ENCODE data around the gene DNASE2.
A peak's percentile ranks its signal among the peaks of the same experiment; 100 is the strongest.
"Not testable (repeated sequence)": the region's sequence is repeated elsewhere in the genome, so short reads cannot be mapped to it uniquely, and the experiment has no call there.

DNASE2 gene, protein sequence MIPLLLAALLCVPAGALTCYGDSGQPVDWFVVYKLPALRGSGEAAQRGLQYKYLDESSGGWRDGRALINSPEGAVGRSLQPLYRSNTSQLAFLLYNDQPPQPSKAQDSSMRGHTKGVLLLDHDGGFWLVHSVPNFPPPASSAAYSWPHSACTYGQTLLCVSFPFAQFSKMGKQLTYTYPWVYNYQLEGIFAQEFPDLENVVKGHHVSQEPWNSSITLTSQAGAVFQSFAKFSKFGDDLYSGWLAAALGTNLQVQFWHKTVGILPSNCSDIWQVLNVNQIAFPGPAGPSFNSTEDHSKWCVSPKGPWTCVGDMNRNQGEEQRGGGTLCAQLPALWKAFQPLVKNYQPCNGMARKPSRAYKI
- total RNA-seq: 12.8 to 25.0 reads per million in 2 donors

DNA sequence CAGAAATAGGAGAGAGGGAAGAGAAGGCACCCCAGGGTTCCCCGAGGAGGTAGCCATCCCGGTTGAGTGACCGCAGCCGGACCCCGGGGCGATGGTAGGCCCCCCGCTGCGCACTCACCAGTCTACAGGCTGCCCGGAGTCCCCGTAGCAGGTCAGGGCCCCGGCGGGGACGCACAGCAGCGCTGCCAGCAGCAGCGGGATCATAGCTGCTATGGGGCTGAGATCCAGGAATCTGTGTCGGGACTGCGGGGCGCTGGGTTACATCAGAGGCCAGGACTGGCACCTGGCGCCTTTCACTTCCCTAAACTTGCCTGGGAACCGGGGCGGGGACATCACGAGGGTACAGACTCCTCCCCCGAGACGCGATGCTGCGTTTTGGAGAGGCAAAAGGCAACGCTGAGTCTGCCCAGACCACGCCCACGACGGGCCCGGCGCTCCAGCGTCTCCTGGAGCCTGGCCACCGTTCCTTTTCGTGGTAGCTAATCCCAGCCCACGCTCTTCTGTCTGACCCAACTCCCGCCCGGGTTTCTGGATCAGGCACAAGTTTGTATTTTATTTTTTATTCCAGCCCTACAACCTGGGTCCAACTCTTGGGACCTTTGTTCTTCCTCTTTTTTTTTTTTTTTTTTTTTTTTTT, at the start of gene DNASE2:
DNASE2 (minus strand) TSS at position 278 of the 637 bp plus-strand sequence; CDS start at position 204, 74 bp downstream.
- peak; percentile 71 to 95 (median 83) for DNase-seq

DNA sequence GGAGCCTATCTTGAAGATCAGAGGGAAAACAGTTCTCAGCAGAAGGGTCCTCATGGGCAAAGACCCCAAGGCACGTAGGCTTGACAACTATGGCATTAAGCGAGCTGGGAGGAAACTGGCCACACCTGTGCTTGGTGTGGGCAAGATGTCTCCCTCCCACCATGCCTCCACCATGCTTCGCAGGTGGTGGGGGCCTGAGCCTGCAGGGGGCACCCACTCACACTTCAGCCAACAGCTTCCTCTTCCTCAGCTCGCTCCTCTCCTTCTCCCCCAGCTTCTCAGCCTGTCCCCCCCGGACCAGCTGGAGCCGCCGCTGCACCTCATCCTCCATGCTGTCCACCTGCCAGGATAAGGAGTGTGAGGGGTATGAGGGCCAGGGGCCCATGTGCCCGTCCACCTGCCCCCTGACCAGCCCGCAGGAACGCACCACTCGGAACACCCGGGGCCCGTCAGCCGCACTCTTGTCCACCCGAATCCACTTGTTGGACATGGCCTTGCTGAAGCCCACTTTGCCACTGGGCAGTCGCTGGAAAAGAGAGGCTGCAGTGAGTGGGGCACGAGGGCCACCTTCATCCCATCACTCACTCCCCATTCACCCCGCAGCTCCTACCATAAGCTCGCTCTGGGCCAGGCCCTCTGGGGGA, 48.9 kb upstream of the DNASE2 start:
- no peak for DNase-seq

- no peak for DNase-seq
Observed at GRCh38 chr19:12924621-12925310, 43.5 kb upstream of the DNASE2 start.

GRCh38 chr19:12922959-12923358, 41.7 kb upstream of the DNASE2 start:
- no peak for DNase-seq

- no peak for DNase-seq
Observed at GRCh38 chr19:12921047-12921446, 39.8 kb upstream of the DNASE2 start.

DNA sequence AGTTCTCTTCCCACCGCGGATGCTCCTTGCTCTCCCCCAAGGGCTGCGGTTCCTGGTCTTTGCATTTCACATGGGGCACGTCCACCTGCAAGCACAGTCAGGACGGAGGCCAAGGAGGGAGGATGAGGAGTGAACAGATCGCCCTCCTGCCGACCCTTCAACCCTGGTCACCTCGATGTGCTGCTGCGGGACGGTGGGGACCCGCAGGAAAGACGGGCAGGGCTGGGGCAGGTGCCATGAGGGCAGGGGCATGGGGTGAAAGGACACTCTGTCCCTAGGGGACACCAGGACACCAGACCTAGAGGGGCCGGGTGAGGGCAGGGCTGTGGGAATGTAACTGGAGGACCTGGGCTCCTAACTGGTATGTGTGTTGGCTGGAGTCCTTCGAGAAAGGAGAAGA, 37.0 kb upstream of the DNASE2 start:
- no peak for DNase-seq

DNA sequence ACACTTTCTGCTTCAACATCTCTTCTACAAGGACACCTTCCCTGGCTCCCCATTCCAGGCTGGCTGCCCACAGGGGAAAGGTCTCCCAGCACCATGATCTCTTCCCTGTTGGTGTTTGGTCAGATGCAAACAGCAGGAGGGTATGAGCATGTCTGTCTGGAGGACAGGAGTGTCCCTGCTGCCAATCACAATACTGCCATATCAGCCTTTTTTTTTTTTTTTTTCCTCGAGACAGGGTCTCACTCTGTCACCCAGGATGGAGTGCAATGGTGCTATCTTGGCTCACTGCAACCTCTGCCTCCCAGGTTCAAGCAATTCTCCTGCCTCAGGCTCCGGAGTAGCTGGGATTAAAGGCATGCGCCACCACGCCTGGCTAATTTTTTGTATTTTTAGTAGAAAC, 34.6 kb upstream of the DNASE2 start:
- not testable (repeated sequence) for DNase-seq

- peak in 3 of 5 experiments; percentile 24 to 89 (median 39) for DNase-seq
Observed at GRCh38 chr19:12913851-12914690, 32.8 kb upstream of the DNASE2 start.

GRCh38 chr19:12913011-12913561, 31.8 kb upstream of the DNASE2 start:
- no peak for DNase-seq

DNA sequence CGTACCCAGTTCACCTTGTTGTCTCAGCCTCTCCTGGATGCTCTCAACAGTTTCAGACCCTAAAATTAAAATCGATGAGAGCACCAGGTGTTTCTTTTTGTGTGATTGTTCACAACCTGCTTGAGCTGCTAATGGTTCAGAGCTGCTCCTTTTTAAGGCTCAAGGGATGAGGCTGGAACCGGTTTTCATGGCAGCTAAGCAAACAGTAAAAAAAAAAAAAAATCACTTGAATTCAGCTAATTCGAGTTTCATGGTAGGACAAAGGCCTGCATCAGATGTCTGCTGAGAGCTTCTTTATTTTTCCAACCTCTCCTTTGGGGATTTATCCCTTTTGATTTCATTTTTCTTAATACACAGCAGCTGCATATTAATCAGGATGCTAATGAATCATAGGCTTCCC, 31.3 kb upstream of the DNASE2 start:
- DNase-seq: no peak

DNA sequence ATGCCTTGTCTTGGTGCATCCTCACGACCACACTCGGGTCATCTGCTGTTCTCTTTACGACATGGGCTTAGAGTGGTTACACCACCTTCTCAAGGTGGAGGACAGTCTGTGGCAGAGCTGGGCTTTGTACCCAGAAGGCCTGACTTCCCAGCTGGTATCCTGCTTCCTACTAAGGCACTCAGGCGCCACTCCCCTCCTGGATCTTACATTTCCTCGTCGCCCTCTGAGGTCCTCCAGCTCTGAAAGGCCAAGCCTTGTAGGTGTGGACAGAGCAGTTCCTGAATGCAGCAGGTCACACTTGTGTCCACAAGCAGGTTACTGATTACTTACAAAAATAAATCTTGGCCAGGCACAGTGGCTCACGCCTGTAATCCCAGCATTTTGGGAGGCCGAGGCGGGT, 25.9 kb upstream of the DNASE2 start:
- no peak for DNase-seq

- DNase-seq: peak in 1 of 5 experiments; percentile 67
Observed at GRCh38 chr19:12899891-12900518, 18.8 kb upstream of the DNASE2 start.

DNA sequence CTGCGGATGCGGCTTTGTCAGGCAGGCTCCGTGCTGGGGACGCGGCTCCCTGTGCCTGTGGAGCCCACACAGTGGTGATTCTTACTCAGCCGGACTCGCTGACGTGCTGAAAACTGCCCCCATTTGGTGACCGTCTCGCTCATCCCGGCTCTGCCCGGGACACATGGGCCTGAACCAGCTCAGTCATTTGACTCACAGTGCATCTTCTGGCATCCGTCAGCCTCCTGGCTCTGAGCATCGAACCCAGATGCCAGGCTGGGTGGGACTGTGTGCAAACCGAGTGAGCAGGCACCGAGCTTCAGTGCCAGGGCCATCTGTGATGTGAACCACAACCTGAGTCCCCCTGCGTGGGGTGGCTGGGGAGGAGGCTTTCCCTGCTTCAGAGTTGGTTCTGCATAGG, 15.2 kb upstream of the DNASE2 start:
- DNase-seq: no peak

- DNase-seq: no peak
Observed at GRCh38 chr19:12893582-12893981, 12.3 kb upstream of the DNASE2 start.

GRCh38 chr19:12891553-12892021, 10.3 kb upstream of the DNASE2 start:
- DNase-seq: no peak

- DNase-seq: peak; percentile 82 to 99 (median 95)
Observed at GRCh38 chr19:12890787-12891552, 9.7 kb upstream of the DNASE2 start, which contains the start of gene GCDH. TSS of gene GCDH (plus strand) at chr19:12891160. CDS start at chr19:12891305, 145 bp downstream.

GRCh38 chr19:12890299-12890786, 9.1 kb upstream of the DNASE2 start:
- DNase-seq: not testable (repeated sequence)

- DNase-seq: no peak
Observed at GRCh38 chr19:12888006-12888603, 6.9 kb upstream of the DNASE2 start.

GRCh38 chr19:12886969-12887747, 5.9 kb upstream of the DNASE2 start, which contains the start of gene KLF1:
TSS of gene KLF1 (minus strand) at chr19:12887201. CDS start at chr19:12887140, 61 bp downstream.
- DNase-seq: no peak

All from T-helper 2 cell (primary cell).